ENCODE results near the gene QRICH2. TPM values are rescaled to one million over a fixed set of nuclear protein-coding genes. Genes with fewer than 3 reads are reported as not detected.

QRICH2 gene
- total RNA-seq, 1 donor from 2014 or later, result 10.6 TPM

DNA sequence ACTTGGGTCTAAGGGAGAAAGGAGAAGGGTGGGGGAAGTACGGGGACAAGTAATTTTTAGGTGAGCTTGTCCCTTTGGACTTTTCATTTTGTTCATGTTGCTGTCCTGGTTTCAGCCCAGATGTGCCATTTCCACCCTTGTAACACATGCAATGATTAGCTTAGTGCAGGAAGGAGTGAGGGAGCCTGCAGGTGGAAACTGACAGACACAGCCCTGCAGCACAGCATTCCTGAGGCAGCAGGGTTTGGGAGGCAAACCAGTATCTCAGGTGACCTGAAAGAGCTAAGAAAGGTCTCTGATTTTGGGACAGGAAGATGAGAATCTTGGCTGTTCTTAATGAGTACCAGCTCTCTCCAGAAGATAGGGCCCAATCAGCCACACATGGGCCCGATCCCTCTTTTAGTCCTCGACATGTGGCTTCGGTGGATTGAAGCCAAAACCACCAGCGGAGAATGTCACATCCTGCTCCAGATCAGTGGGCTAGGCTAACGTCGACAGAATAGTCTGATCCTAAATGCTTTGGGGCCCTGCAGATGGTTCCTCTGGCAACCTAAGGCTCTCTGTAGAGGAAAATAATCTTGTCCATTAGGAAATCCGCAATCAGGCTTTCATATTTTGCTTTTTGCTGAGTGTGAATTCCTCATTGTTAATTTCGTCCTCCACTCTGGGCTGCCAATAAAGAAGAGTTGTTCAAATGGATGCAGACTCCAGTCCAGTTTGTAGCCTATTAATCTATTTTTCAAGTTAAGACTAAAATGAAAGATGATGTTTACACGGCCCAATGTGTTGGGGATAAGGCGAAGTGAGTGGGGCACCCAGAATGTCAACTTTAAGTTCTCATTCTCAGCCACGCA, 64.0 kb downstream of the QRICH2 start:
- intact Hi-C loops (cut with DNase I), result loop anchor here (5.0 kb wide), 1 partner anchor 33 kb away; no protein-coding TSS in a partner anchor
- Histone ChIP-seq H3K27ac (no peak overlapping the region), H3K9me3 (no peaks in the 10 kb centered on the region), H3K36me3 (no peaks in the 10 kb centered on the region), H3K4me3 (no peak overlapping the region), H3K27me3 (no peaks in the 10 kb centered on the region), H3K4me1 (peaks cover 3 to 11% of the 10 kb centered on the region in 2 donors)
- TF ChIP-seq, protein P1, sequence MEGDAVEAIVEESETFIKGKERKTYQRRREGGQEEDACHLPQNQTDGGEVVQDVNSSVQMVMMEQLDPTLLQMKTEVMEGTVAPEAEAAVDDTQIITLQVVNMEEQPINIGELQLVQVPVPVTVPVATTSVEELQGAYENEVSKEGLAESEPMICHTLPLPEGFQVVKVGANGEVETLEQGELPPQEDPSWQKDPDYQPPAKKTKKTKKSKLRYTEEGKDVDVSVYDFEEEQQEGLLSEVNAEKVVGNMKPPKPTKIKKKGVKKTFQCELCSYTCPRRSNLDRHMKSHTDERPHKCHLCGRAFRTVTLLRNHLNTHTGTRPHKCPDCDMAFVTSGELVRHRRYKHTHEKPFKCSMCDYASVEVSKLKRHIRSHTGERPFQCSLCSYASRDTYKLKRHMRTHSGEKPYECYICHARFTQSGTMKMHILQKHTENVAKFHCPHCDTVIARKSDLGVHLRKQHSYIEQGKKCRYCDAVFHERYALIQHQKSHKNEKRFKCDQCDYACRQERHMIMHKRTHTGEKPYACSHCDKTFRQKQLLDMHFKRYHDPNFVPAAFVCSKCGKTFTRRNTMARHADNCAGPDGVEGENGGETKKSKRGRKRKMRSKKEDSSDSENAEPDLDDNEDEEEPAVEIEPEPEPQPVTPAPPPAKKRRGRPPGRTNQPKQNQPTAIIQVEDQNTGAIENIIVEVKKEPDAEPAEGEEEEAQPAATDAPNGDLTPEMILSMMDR (IDR thresholded peaks at IDR 0.05), result no peak
- no peak for DNase-seq (ENCODE audit: low spot score in 2 of 2)

DNA sequence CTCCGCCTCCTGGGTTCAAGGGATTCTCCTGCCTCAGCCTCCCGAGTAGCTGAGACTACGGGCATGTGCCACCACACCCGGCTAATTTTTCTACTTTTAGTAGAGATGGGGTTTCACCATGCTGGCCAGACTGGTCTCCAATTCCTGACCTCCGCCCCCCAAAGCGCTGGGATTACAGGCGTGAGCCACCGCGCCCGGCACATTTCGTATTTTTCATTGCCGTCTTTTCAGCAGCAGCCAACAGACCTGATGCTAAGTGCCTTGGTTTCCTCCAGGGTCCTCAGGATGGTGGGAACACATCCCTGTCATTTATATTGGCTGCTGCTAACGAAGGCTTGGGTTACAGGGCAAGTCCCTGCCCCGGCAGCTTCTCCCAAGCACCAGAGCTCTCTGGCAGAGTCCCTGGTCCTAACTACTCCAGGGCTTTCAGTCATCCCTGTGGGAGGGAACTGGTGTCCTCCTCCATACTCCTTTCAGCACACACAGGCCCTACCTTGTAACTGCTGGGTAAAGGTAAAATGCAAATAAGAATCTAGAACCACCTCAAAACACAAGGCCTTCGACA, 66.3 kb downstream of the QRICH2 start:
- Histone ChIP-seq H3K36me3 (no peaks in the 10 kb centered on the region), H3K4me1 (peaks cover 3 to 11% of the 10 kb centered on the region in 2 donors), H3K27ac (no peak overlapping the region), H3K27me3 (no peaks in the 10 kb centered on the region), H3K9me3 (no peaks in the 10 kb centered on the region), H3K4me3 (peak overlapping the region; percentile 59 to 80)
- TF ChIP-seq, protein P1 (IDR thresholded peaks at IDR 0.05), result no peak
- DNase-seq (ENCODE audit: low spot score in 2 of 2), result no peak
- intact Hi-C loops (cut with DNase I), result loop anchor here (2.0 to 5.0 kb wide), 2 partner anchors 23 to 36 kb away; partner anchors contain the start of gene UBALD2

DNA sequence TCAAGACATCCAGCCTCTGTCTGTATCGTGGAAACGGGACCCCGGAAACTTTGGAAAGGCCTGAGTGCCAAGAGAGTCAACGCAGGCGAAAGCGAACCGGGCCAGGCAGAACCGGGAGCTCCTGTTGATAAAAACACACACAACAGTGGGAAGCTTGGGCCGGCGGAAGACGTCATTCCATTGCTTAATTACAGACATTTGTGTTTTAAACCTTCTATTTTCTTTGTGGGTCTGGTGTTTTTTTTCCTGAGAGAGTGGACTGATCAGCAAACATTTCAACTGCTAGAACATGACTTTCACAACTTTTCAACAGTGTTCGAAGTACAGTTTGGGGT, 66.9 kb downstream of the QRICH2 start:
- Histone ChIP-seq H3K27ac (no peak overlapping the region), H3K36me3 (no peaks in the 10 kb centered on the region), H3K27me3 (no peaks in the 10 kb centered on the region), H3K4me1 (peaks cover 3 to 11% of the 10 kb centered on the region in 2 donors), H3K9me3 (no peaks in the 10 kb centered on the region), H3K4me3 (peak overlapping the region; percentile 59 to 80)
- DNase-seq (ENCODE audit: low spot score in 2 of 2), result no peak
- intact Hi-C loops (cut with DNase I), result loop anchor here (2.0 to 5.0 kb wide), 2 partner anchors 24 to 36 kb away; partner anchors contain the start of gene UBALD2
- TF ChIP-seq, protein P1 (IDR thresholded peaks at IDR 0.05), result no peak

DNA sequence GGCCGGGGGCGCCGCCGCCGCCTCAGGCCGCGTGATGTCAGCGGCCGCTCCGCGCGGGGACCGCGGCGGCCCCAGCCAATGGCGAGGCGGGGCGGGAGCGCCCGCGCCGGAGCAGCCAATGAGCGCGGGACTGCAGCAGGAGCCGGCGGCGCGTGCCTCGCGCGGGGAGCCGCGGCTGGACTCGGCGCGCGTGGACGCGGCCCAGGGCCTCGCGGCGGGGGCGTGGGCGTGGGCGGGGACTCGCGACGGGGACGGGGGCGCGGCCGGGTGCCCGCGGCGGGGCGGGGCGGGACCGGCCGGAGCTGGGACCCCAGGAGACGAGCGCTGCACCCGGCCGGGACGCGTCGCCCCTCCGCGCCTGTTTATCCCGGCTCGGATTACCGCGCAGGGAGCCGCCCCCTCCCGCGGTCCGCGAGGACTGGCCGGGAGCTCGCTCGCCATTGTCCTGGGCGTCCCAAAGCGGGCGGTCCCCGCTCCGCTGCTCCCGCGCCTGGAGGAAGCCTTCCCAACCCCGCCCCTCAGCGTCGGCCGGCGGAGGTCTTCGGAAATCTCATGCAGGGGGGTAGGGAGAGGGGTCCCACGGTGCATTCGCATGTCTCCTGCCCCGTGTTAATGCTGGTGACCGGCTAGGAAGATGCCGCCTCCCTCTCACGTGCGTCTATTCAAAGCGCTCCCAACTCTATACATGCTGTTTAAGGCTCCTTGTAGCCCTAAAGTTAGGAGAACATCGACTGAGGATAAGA, 67.4 kb downstream of the QRICH2 start, which contains the start of gene RNF157:
TSS of gene RNF157 (minus strand) at position 33 of the 743 bp plus-strand sequence. CDS start 253 bp downstream, outside the sequence.
- TF ChIP-seq, protein P1 (IDR thresholded peaks at IDR 0.05), result no peak
- peak within 1 kb of the TSS; percentile 59 to 80 for H3K4me3 ChIP-seq
- H3K4me1 ChIP-seq, result peaks cover 3 to 11% of the 10 kb centered on the region in 2 donors
- H3K36me3 ChIP-seq, result no peaks in the 10 kb centered on the region
- H3K27me3 ChIP-seq, result no peaks in the 10 kb centered on the region
- intact Hi-C loops (cut with DNase I), result loop anchor here (2.0 to 5.0 kb wide), 2 partner anchors 24 to 37 kb away; partner anchors contain the start of gene UBALD2
- peak in 1 of 2 donors; percentile 76 for DNase-seq (ENCODE audit: low spot score in 2 of 2)
- H3K27ac ChIP-seq, result peak within 1 kb of the TSS in 1 of 2 donors; percentile 20
- H3K9me3 ChIP-seq, result no peaks in the 10 kb centered on the region

DNA sequence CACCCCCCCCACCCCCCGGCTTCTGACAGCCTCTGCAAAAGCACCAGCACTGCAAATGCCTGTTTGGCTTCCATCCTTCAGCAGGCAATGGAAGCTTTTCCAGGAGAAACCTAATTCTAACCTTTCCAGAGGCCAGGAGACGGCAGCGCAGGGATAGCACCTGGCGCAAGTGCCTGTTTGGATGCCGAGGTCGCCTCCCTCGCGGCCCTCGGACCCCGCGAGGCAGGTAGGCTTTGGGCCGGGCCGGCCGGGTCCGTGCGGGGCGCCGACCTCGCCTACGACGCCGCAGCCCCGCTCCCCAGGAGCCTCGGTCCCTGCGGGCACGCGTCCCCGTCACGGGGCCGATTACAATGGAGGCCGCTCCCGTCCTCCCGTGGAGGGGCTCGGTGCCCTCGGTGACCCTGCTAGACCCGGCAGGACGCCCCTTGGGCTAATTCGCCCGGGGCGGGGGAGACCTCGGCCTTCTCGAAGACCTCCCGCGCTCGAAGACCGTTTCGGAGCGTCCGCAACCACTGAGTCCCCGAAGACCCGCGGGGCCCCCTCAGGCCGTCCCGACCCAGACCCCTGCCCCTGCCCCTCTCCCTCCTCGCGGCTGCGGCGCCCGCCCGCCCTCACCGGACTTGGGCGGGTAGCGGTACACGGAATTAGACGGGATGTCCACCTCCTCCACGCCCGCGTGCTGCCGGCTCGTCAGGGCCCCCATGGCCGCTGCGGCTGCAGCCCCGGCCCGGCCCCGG, 68.4 kb downstream of the QRICH2 start:
- H3K4me1 ChIP-seq, result peaks cover 3 to 11% of the 10 kb centered on the region in 2 donors
- peak overlapping the region in 1 of 2 donors; percentile 20 for H3K27ac ChIP-seq
- H3K36me3 ChIP-seq, result no peaks in the 10 kb centered on the region
- TF ChIP-seq, protein P1 (IDR thresholded peaks at IDR 0.05), result no peak
- intact Hi-C loops (cut with DNase I), result loop anchor here (2.0 to 5.0 kb wide), 2 partner anchors 25 to 38 kb away; partner anchors contain the start of gene UBALD2
- peak overlapping the region; percentile 59 to 78 for H3K4me3 ChIP-seq
- no peaks in the 10 kb centered on the region for H3K27me3 ChIP-seq
- DNase-seq (ENCODE audit: low spot score in 2 of 2), result no peak
- no peaks in the 10 kb centered on the region for H3K9me3 ChIP-seq
